Glutamatergic neuron (in vitro differentiated cells): Measurements from ENCODE around the gene CCDC154. TPM values are rescaled to one million over a fixed set of nuclear protein-coding genes. Genes with fewer than 3 reads are reported as not detected.

Source experiments
- DNase-seq: peaks from one replicate; pipeline ENCODE4 v3.0.0; 2022
- H3K27ac Mint-ChIP-seq: one replicate; pipeline ENCODE4 v1.8.0; 2020; ENCODE audit warnings: mild to moderate bottlenecking, mixed read lengths, inconsistent platforms; ENCODE audit not compliant: unreplicated experiment
- H3K27me3 Mint-ChIP-seq: one replicate; pipeline ENCODE4 v1.8.0; 2020; ENCODE audit warnings: mild to moderate bottlenecking, moderate library complexity, mixed read lengths, inconsistent platforms; ENCODE audit not compliant: unreplicated experiment
- H3K36me3 Mint-ChIP-seq: one replicate; pipeline ENCODE4 v1.8.0; 2020; ENCODE audit warnings: mild to moderate bottlenecking, mixed read lengths, inconsistent platforms; ENCODE audit not compliant: unreplicated experiment
- H3K4me1 Mint-ChIP-seq: one replicate; pipeline ENCODE4 v1.8.0; 2020; ENCODE audit warnings: mild to moderate bottlenecking, low read depth, mixed read lengths, inconsistent platforms; ENCODE audit not compliant: unreplicated experiment
- H3K4me3 Mint-ChIP-seq: one replicate; pipeline ENCODE4 v1.8.0; 2020; ENCODE audit warnings: mild to moderate bottlenecking, mixed read lengths, inconsistent platforms; ENCODE audit not compliant: unreplicated experiment
- H3K9me3 Mint-ChIP-seq: one replicate; pipeline ENCODE4 v1.8.0; 2020; ENCODE audit warnings: mild to moderate bottlenecking, moderate library complexity, mixed read lengths, inconsistent platforms; ENCODE audit not compliant: unreplicated experiment
- CTCF ChIP-seq: fragments of 200-600 bp; sonication (generic); IDR thresholded peaks from one replicate; pipeline ENCODE4 v1.5.0; 2021; ENCODE audit not compliant: partially characterized antibody, unreplicated experiment
- total RNA-seq: library from RNA; stranded (reverse); fragmentation: NEBNext Ultra II Directional; extraction: Animal tissue kit (Norgen Biotek cat#: 25700); gene quantifications from one replicate; pipeline ENCODE4 v1.2.1, GENCODE V29; 2021; ENCODE audit not compliant: unreplicated experiment

The CCDC154 gene
- total RNA-seq, 1 donor from 2014 or later = 4.2 TPM

- no peaks in the 10 kb centered on the region for H3K9me3 Mint-ChIP-seq
- no peaks in the 10 kb centered on the region for H3K4me1 Mint-ChIP-seq
- H3K27ac Mint-ChIP-seq = no peak overlapping the region
- DNase-seq = no peak
- TF ChIP-seq CTCF = no peak
- H3K36me3 Mint-ChIP-seq = no peaks in the 10 kb centered on the region
- no peak overlapping the region for H3K4me3 Mint-ChIP-seq
- H3K27me3 Mint-ChIP-seq = peaks cover 6% of the 10 kb centered on the region
Measured at GRCh38 chr16:1461146-1461545, 16.8 kb upstream of the CCDC154 start.

GRCh38 chr16:1460602-1461138 is 16.3 kb upstream of the CCDC154 start:
- H3K27ac Mint-ChIP-seq = no peak overlapping the region
- H3K4me1 Mint-ChIP-seq = no peaks in the 10 kb centered on the region
- H3K36me3 Mint-ChIP-seq = no peaks in the 10 kb centered on the region
- no peaks in the 10 kb centered on the region for H3K9me3 Mint-ChIP-seq
- no peak for TF ChIP-seq CTCF
- no peak overlapping the region for H3K4me3 Mint-ChIP-seq
- peaks cover 6% of the 10 kb centered on the region for H3K27me3 Mint-ChIP-seq
- DNase-seq = no peak

GRCh38 chr16:1459967-1460366 is 15.6 kb upstream of the CCDC154 start:
- H3K27ac Mint-ChIP-seq = no peak overlapping the region
- H3K36me3 Mint-ChIP-seq = no peaks in the 10 kb centered on the region
- no peak for TF ChIP-seq CTCF

GRCh38 chr16:1458977-1459341 is 14.6 kb upstream of the CCDC154 start:
- Mint-ChIP-seq H3K27ac (no peak overlapping the region), H3K4me3 (no peak overlapping the region), H3K27me3 (peaks cover 6% of the 10 kb centered on the region), H3K36me3 (no peaks in the 10 kb centered on the region), H3K4me1 (no peaks in the 10 kb centered on the region), H3K9me3 (no peaks in the 10 kb centered on the region)
- no peak for TF ChIP-seq CTCF
- DNase-seq = no peak

More at GRCh38 chr16:1459967-1460366, 15.6 kb upstream of the CCDC154 start:
- H3K4me3 Mint-ChIP-seq = no peak overlapping the region
- H3K9me3 Mint-ChIP-seq = no peaks in the 10 kb centered on the region
- peaks cover 4% of the 10 kb centered on the region for H3K27me3 Mint-ChIP-seq
- DNase-seq = no peak
- H3K4me1 Mint-ChIP-seq = no peaks in the 10 kb centered on the region

- Mint-ChIP-seq H3K27ac (no peak overlapping the region), H3K4me1 (no peaks in the 10 kb centered on the region), H3K4me3 (no peak overlapping the region), H3K27me3 (peaks cover 6% of the 10 kb centered on the region), H3K36me3 (no peaks in the 10 kb centered on the region), H3K9me3 (no peaks in the 10 kb centered on the region)
- no peak for DNase-seq
- TF ChIP-seq CTCF = no peak
Measured at GRCh38 chr16:1458336-1458976, 14.1 kb upstream of the CCDC154 start.
